Epidermal melanocyte (primary cell): ENCODE data around the gene SLC10A2.
"Not testable (repeated sequence)": the region's sequence is repeated elsewhere in the genome, so short reads cannot be mapped to it uniquely, and the experiment has no call there.

Experiments
- DNase-seq: peaks from one replicate; pipeline ENCODE4 v3.0.0; 2011; ENCODE audit warnings: low spot score; ENCODE audit not compliant: insufficient read length

Gene SLC10A2, protein sequence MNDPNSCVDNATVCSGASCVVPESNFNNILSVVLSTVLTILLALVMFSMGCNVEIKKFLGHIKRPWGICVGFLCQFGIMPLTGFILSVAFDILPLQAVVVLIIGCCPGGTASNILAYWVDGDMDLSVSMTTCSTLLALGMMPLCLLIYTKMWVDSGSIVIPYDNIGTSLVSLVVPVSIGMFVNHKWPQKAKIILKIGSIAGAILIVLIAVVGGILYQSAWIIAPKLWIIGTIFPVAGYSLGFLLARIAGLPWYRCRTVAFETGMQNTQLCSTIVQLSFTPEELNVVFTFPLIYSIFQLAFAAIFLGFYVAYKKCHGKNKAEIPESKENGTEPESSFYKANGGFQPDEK

DNA sequence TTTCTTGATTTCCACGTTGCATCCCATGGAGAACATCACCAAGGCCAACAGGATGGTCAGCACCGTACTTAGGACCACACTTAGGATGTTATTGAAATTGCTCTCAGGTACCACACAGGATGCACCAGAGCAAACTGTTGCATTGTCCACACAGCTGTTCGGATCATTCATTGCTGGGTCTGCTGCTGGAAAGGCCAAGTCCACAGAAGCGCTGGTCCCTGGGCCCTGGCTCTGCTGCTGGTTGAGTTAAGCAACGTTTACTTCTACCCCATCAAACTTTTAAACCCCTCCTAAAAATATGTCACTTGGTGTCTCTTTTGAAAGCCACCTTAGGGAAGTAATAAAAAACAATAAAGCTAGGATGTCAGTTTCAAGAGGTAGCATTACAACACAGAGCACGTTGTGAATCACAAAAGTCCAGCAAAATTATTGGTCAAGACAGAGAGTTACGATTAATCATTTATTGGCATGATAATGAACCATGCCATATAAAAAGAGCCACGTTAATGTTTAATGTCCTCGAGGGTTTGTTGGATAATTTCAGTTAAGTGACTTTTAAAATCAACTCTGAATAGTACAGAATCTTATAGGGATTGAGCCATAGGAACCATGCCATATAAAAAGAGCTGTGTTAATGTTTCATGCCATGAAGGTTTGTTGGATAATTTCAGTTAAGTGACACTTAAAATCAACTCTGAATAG, at the start of gene SLC10A2:
Gene SLC10A2 (minus strand): TSS at position 339 of the 702 bp plus-strand sequence. CDS start 168 bp downstream, at position 171.
- no peak for DNase-seq

DNA sequence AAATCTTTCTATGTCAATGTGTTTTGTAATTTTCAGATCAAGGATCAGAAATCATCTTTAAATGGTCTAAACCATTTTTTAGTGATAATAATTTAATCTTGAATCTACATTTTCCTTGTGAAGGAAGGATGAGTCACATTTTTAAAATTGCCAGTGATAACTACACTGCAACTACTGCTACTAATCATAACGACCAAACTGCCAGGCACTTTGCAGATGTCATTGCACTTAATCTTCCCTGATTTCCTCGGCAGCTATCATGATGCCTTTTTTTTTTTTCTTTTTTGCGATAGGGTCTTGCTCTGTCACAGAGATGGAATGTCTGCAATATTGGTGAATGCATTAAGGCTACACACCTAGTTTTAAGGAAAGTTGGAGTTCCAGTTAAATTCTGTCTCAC, 41.4 kb upstream of the SLC10A2 start:
- DNase-seq = no peak

DNA sequence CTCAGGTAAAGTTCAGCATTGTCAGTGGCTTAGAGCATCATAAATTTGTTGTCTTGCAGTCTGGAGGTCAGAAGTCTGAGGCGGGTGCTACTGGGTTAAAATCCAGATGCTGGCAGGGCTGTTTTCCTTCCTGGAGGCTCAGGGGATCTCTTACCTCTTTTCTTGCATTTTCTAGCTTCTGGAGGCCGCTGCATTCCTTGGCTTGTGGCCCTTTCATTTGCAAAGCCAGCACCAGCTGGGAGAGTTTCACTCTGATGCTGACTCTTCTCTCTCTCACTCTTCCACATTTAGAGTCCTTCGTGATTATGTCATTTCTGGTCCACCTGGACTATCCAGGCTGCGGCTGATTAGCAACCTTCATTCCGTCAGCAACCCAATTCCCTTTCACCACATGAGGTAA, 38.1 kb upstream of the SLC10A2 start:
- DNase-seq = no peak

GRCh38 chr13:103103456-103103855, 37.2 kb upstream of the SLC10A2 start:
- DNase-seq = not testable (repeated sequence)

GRCh38 chr13:103102482-103102881, 36.3 kb upstream of the SLC10A2 start:
- DNase-seq = no peak

- DNase-seq = no peak
Observed at GRCh38 chr13:103101901-103102300, 35.7 kb upstream of the SLC10A2 start.

DNA sequence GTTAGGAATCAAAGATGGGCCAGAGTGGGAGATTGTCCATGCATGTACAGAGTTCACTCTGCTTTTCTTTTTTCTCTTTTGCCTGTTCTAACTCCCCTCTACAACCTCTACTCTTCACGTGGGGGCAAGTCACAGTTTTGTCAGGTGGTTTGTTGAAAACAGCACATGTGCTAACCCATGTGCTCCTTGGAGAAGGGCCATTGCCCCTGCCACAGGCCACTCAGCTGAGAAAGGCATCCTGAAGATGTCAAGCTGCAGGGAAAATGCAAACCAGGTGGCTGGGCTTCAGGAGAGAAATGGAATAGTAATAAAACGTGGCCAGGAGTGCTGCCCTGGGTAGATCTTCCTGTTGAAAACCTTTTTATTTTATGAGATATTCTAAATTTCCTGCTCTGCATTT, 35.3 kb upstream of the SLC10A2 start:
- DNase-seq = no peak

DNA sequence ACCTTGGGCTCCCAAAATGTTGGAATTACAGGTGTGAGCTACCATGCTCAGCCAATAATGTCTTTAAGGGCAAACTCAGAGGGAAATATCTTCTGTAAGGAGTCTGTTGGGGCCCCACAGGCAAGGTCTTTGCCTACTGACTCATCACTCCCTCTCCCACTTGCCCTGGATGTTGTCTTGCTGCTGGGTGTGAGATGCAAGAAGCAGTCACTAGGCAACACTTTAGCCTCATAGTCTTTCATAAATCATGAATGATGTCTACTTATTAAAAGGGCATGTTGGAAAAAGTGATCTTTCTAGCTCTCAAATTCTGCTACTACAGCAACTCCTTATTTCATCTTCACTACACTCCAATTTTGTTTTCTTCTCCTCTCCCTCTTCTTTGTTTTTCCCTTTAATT, 34.6 kb upstream of the SLC10A2 start:
- DNase-seq = no peak

GRCh38 chr13:103099722-103100293, 33.6 kb upstream of the SLC10A2 start:
- DNase-seq = no peak

GRCh38 chr13:103098535-103098934, 32.3 kb upstream of the SLC10A2 start:
- no peak for DNase-seq

DNA sequence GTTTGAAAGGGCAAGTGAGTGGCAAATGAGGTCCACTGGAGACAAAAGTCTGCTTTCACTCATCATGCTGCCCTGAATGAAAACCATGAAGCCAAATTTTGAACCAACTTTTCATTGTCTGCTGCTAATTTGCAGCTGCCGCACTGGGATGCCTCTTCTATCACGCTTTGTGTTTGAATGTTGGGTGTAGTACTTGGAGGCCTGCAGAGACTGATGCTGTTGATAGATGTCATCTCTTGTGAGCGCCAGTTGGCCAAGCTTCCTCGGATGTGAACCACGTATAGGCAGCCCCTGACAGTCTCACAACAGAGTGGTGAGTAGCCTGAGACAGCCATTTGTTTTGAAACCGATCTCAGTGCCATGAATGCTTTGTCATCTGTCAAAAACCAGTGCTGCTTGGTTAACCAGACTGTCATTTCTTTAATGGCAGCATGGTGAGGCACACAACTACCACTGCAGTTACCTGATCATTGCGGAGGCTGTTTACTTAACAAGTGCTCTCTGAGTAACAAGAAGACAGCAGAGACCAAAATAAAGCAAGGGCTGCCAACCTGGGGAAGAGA, 31.2 kb upstream of the SLC10A2 start:
- DNase-seq = no peak

DNA sequence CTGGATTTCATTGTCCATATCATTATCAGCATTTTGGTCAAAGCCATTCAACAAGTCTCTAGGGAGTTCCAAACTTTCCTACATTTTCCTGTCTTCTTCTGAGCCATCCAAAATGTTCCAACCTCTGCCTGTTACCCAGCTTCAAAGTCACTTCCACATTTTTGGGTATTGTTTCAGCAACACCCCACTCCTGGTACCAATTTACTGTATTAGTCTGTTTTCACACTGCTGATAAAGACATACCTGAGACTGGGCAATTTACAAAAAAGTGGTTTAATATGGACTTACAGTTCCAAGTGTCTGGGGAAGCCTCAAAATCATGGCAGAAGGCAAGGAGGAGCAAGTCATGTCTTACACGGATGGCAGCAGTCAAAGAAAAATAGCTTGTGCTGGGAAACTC, 27.4 kb upstream of the SLC10A2 start:
- DNase-seq = not testable (repeated sequence)

DNA sequence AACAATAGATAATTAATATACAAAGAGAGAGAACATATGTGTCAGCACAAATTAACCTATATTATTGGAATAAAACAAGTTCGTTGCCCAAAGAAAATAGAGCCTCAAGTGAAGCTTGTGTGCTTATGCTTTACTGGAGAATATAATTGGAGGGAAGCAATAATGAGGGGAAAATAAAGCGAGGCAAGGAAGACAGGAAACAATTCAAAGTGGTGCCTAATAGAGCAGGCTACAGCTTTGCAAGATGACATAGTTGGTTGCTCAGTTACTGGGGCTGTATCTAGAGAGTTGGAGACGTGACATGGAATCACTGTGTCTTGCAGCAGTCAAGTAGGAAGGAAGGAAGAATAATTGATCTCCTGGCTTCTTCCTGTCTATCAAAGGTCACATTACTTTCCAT, 21.1 kb upstream of the SLC10A2 start:
- no peak for DNase-seq

- no peak for DNase-seq
Observed at GRCh38 chr13:103081435-103081834, 15.2 kb upstream of the SLC10A2 start.

- DNase-seq = no peak
Observed at GRCh38 chr13:103078158-103078557, 11.9 kb upstream of the SLC10A2 start.

DNA sequence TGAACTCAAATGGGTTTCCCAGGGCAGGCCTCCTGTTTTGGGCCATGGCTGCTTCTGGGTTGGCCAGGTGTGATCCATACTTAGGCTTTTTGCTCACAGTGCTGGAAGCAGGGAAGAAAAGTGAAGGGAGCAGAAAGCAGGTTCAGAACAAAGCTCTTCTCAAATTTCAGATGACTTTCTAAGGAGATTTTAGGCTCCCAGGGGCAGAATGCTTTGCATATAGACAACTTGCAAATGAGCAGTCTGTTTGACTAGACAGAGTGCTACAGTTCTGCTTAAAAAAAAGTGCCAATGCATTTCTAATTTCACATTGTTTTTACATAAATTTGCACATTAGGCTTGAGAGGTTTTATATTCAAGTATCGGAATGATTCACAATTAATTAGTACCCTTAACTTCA, 2.6 kb upstream of the SLC10A2 start:
- no peak for DNase-seq

- DNase-seq = no peak
Observed at GRCh38 chr13:103067751-103068555, 1.7 kb upstream of the SLC10A2 start.

DNA sequence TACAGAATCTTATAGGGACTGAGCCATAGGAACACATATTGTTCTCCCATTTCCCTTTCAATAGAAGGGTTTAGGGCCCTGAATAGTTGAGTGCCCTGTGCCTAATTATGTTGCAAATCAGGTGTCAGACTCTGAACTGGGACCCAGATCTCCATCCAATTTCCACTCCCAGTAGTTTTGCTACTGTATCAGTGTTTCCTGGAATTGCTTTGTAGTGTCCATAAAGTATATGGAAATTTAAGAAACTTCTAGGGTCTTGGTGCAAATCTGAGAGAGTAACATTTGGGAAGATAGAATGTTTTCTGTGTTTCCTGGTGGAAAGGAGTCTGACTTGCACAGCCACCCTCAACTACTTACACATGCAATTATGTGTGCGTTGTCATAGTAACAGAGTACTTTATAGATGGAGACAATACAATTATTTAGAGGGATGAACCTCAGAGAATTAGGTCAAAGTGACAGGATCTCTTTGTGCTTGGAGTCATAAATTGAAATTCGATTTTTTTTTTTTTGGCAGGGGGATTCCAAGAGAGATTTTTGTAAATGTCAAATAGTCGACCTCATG, 646 bp upstream of the SLC10A2 start:
- no peak for DNase-seq

- no peak for DNase-seq
Observed at GRCh38 chr13:103063376-103063775, 2.8 kb downstream of the SLC10A2 start.

- DNase-seq = no peak
Observed at GRCh38 chr13:103062079-103062478, 4.1 kb downstream of the SLC10A2 start.

DNA sequence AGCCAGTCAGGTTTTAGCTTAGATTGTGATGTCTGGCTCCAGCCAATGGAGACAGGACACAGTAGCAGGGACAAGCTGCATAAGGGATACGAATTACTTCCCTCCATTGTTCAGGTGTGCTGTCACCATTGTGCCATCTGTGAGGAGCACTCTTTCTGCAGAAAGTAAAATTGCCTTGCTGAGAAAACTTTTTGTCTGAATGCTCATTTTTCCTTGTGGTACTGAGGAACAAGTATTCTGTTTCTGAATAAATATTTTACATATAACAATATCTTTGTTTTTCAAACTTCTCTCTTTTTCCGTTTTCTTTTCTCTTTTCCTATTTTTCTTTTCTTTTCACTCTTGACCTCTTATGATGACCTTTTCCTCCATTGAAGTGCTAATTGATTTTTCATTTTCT, 10.2 kb downstream of the SLC10A2 start:
- DNase-seq = no peak
